Metanephros (tissue), 1 donor: ENCODE measurements around the gene SLC35A5. TPM values are rescaled to one million over a fixed set of nuclear protein-coding genes. Genes with fewer than 3 reads are reported as not detected.

ENCODE experiments used
- total RNA-seq: library from RNA; depleted of rRNA; stranded (reverse); fragments of >200 nt; gene quantifications from one replicate; pipeline ENCODE4 v1.2.3, GENCODE V29; 2014

The SLC35A5 gene
- 43.9 TPM for total RNA-seq

GRCh38 chr3:112561734-112562529 lies at the start of gene SLC35A5, which contains the start of gene ATG3:
Gene SLC35A5 (plus strand): TSS chr3:112562045. CDS start chr3:112563404, 1,359 bp downstream.
Gene ATG3 (minus strand): TSS chr3:112561962. CDS start chr3:112561528, 434 bp downstream.

Other genes with a start within 250 kb of the SLC35A5 start
- 13.4 TPM for gene CD200, start 228.9 kb upstream of the SLC35A5 start, total RNA-seq
- gene BTLA, start 62.6 kb upstream of the SLC35A5 start, total RNA-seq = 0.23 TPM
- gene ATG3, start 83 bp upstream of the SLC35A5 start, total RNA-seq = 34.7 TPM
- gene CCDC80, start 79.1 kb downstream of the SLC35A5 start, total RNA-seq = 44.0 TPM